Measurements from ENCODE around the gene ARID5B. TPM values are rescaled to one million over a fixed set of nuclear protein-coding genes. Genes with fewer than 3 reads are reported as not detected.

ARID5B gene
- total RNA-seq, 1 donor from 2014 or later = 76.8 TPM

DNA sequence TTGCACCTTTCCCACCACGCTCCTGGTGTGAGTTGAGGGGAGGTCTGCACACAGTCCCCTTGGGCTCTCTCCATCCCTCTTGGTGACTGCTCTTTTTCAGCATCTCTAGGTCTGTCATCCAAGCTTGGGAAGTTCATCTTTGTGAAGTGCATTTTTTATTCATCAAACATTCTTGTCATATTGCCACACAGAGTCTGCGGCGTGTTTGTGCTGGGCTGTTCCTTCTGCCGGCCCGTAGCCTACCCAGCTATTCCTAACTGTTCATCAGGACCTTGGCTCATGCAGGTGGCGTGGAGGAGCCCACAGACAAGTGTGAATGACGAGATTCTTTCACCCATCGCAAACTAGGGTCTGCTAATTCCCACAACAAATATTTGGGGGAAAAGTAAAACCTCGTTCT lies 202.4 kb downstream of the ARID5B start:
- Mint-ChIP-seq H3K9me3 (no peaks in the 10 kb centered on the region), H3K27me3 (no peaks in the 10 kb centered on the region), H3K4me3 (no peak overlapping the region), H3K36me3 (ENCODE audit: low read depth) (no peaks in the 10 kb centered on the region), H3K27ac (peak overlapping the region; percentile 41), H3K4me1 (peaks cover 77% of the 10 kb centered on the region)
- POLR2A ChIA-PET = interaction anchor here (0.7 to 1.4 kb wide), 4 partner anchors 21 to 140 kb away, joined by 3 to 4 read pairs (median 3); no protein-coding TSS in a partner anchor
- TF ChIP-seq, protein P1, sequence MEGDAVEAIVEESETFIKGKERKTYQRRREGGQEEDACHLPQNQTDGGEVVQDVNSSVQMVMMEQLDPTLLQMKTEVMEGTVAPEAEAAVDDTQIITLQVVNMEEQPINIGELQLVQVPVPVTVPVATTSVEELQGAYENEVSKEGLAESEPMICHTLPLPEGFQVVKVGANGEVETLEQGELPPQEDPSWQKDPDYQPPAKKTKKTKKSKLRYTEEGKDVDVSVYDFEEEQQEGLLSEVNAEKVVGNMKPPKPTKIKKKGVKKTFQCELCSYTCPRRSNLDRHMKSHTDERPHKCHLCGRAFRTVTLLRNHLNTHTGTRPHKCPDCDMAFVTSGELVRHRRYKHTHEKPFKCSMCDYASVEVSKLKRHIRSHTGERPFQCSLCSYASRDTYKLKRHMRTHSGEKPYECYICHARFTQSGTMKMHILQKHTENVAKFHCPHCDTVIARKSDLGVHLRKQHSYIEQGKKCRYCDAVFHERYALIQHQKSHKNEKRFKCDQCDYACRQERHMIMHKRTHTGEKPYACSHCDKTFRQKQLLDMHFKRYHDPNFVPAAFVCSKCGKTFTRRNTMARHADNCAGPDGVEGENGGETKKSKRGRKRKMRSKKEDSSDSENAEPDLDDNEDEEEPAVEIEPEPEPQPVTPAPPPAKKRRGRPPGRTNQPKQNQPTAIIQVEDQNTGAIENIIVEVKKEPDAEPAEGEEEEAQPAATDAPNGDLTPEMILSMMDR (IDR thresholded peaks at IDR 0.05) = no peak
- intact Hi-C loops (cut with micrococcal nuclease) = no loop called here
- DNase-seq (no peak), ATAC-seq (ENCODE audit: low read depth) (no peak)
- CTCF ChIA-PET = no interaction called here

DNA sequence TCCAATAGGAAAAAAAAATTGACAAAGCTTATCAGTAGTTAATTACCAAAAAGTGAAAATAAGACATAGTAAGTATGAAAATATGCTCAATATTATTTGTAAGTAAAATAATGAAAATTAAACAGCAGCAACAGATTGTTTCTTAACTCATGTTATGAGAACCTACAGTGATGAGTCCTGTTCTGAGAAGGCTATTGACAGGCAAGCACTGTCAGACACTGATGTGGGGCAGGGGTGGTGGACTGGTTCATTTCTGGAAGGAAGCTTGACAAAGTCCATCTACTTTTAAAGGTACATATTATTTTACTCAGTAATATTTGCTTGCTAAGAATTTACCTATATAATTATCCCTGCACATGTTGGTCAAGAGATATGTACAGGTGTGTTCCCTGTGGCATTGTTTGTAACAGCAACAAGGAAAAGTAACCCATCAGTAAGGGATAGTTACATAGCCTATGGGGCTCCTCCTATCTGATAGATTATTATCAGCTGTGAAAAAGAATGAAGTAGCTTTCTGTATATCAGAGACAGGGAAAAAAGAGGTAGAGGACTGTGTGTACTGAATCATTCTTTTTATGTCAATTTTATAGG lies 205.5 kb downstream of the ARID5B start:
- ATAC-seq (ENCODE audit: low read depth) = no peak
- no peaks in the 10 kb centered on the region for H3K36me3 Mint-ChIP-seq (ENCODE audit: low read depth)
- CTCF ChIA-PET = interaction anchor here (1.0 kb wide), 1 partner anchor 68 kb away, joined by 6 read pairs; no protein-coding TSS in a partner anchor
- no peaks in the 10 kb centered on the region for H3K9me3 Mint-ChIP-seq
- peak overlapping the region; percentile 60 for H3K27ac Mint-ChIP-seq
- TF ChIP-seq, protein P1 (IDR thresholded peaks at IDR 0.05) = no peak
- H3K4me3 Mint-ChIP-seq = no peak overlapping the region
- intact Hi-C loops (cut with micrococcal nuclease) = loop anchor here (5.0 kb wide), 1 partner anchor 165 kb away; no protein-coding TSS in a partner anchor
- DNase-seq = no peak
- H3K4me1 Mint-ChIP-seq = peaks cover 91% of the 10 kb centered on the region
- POLR2A ChIA-PET = interaction anchor here (0.6 to 6.3 kb wide), 7 partner anchors 24 to 356 kb away, joined by 3 to 46 read pairs (median 16); partner anchors contain the start of gene ARID5B
- no peaks in the 10 kb centered on the region for H3K27me3 Mint-ChIP-seq

DNA sequence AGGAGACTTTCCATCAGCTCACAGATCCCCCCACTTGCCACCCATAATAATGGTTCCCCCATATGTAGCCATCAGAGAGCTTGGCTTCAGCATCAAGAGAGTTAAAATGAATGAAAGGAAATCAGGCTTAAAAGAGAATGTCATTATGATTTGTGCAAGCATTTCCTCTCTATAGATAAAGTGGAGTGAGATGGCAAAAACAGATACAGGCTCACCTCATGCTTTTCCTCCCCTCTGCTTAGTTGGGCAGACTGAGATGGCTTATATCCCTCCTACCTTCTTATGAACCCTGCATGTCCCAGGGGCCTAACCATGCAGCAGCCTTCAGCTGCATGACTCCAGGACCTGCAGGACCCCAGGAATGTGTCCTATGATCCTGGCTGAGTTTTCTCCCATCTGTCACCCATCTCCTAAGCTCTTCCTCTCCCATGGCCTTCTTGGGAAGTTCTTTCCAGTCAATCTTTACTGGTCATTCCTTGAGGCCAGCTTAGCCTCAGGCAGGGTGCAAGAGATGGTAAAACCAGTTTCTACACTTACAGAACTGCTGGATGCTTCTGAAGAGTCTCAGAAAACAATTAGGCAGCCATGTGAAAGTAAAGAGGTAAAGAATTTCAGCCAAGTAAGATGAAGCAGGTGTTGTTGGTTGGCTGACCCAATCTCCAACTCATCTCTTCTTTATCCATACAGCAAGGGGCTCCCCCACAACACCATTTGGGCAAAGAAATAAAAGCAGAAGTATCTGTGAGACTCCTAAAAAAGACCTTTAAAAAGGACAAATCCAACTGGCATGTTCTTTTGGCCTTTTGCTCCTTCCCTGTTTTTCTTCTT lies 207.5 kb downstream of the ARID5B start:
- peaks cover 75% of the 10 kb centered on the region for H3K4me1 Mint-ChIP-seq
- CTCF ChIA-PET = interaction anchor here (0.7 to 2.3 kb wide), 7 partner anchors 32 to 211 kb away, joined by 3 to 13 read pairs (median 4); no protein-coding TSS in a partner anchor
- H3K36me3 Mint-ChIP-seq (ENCODE audit: low read depth) = no peaks in the 10 kb centered on the region
- no peaks in the 10 kb centered on the region for H3K27me3 Mint-ChIP-seq
- ATAC-seq (ENCODE audit: low read depth) (peak; percentile 10), DNase-seq (no peak)
- POLR2A ChIA-PET = interaction anchor here (0.7 to 6.3 kb wide), 17 partner anchors 26 to 208 kb away, joined by 3 to 46 read pairs (median 5); partner anchors contain the start of gene ARID5B
- TF ChIP-seq, protein P1 (IDR thresholded peaks at IDR 0.05) = no peak
- H3K4me3 Mint-ChIP-seq = peak overlapping the region; percentile 58
- intact Hi-C loops (cut with micrococcal nuclease) = loop anchor here (1.0 to 5.0 kb wide), 2 partner anchors 26 to 167 kb away; no protein-coding TSS in a partner anchor
- H3K9me3 Mint-ChIP-seq = no peaks in the 10 kb centered on the region
- H3K27ac Mint-ChIP-seq = peak overlapping the region; percentile 87

DNA sequence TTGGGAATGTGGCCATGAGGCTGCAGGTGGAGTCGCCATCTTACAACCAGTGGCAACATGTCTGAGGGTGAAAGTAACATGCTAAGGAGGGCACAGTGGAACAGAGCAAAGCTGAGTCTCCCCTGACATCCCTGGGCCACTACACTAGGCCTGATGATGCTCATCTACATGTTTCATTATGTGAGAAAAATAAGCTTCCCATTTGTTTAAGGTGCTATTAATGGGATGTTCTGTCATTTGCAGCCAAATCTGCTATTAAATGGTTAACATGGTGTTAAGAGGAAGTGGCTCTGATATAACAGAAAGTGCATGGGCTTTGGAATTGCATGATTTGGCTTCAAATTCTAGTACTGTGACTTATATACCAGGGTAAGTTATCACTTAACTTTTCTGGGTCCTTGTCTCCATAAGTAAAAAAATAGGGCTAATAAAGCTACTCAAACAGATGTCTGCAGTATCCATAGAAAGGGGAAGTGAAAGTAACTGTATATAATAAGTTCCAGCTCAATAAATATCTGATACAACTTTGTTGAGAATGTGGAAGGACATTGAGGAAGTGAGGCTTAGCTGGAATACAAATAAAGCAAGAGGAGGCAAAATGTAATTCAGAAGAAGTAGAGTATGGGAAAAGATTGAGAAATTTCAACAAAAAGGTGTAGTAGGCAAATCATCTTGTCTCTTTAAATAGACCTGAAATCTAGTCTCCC lies 208.2 kb downstream of the ARID5B start:
- ATAC-seq (ENCODE audit: low read depth) (peak; percentile 72), DNase-seq (no peak)
- TF ChIP-seq, protein P1 (IDR thresholded peaks at IDR 0.05) = no peak
- no peaks in the 10 kb centered on the region for H3K9me3 Mint-ChIP-seq
- no peaks in the 10 kb centered on the region for H3K27me3 Mint-ChIP-seq
- peaks cover 70% of the 10 kb centered on the region for H3K4me1 Mint-ChIP-seq
- CTCF ChIA-PET = interaction anchor here (1.1 to 2.3 kb wide), 4 partner anchors 64 to 212 kb away, joined by 3 to 13 read pairs (median 6); no protein-coding TSS in a partner anchor
- POLR2A ChIA-PET = interaction anchor here (0.6 to 6.3 kb wide), 19 partner anchors 10 to 208 kb away, joined by 3 to 46 read pairs (median 5); partner anchors contain the start of gene ARID5B
- H3K36me3 Mint-ChIP-seq (ENCODE audit: low read depth) = no peaks in the 10 kb centered on the region
- intact Hi-C loops (cut with micrococcal nuclease) = loop anchor here (1.0 to 5.0 kb wide), 5 partner anchors 26 to 167 kb away; no protein-coding TSS in a partner anchor
- peak overlapping the region; percentile 87 for H3K27ac Mint-ChIP-seq
- H3K4me3 Mint-ChIP-seq = peak overlapping the region; percentile 58

All from activated B cell treated with CpG ODN at 0.5 μM for 24 hours (primary cell).